Neural progenitor cell (in vitro differentiated cells): ENCODE data around the gene PELO. TPM values are rescaled to one million over a fixed set of nuclear protein-coding genes. Genes with fewer than 3 reads are reported as not detected.

Experiments
- DNase-seq: peaks from one replicate; pipeline ENCODE4 v3.0.0-alpha.2; 2016; ENCODE audit warnings: low spot score
- H2AFZ ChIP-seq: fragments of 200-600 bp; sonication (generic); replicated peaks from 2 replicates; pipeline ENCODE4 v1.6.1; 2016; ENCODE audit warnings: antibody characterized with exemption
- H3F3A ChIP-seq: fragments of 200-600 bp; sonication (generic); 2 replicates; pipeline ENCODE4 v1.6.1; 2016; ENCODE audit warnings: antibody characterized with exemption, low read depth
- H3K27ac ChIP-seq: fragments of 200-600 bp; sonication (generic); 2 replicates; pipeline ENCODE4 v1.5.1; 2016; ENCODE audit warnings: mild to moderate bottlenecking
- H3K27me3 ChIP-seq: fragments of 200-600 bp; sonication (generic); 2 replicates; pipeline ENCODE4 v1.6.1; 2016; ENCODE audit warnings: mild to moderate bottlenecking, moderate library complexity
- H3K36me3 ChIP-seq: fragments of 200-600 bp; sonication (generic); 2 replicates; pipeline ENCODE4 v1.5.1; 2016
- H3K4me1 ChIP-seq: fragments of 200-600 bp; sonication (generic); 2 replicates; pipeline ENCODE4 v1.6.1; 2016; ENCODE audit warnings: mixed run types
- H3K4me2 ChIP-seq: fragments of 200-600 bp; sonication (generic); 2 replicates; pipeline ENCODE4 v1.6.1; 2016
- H3K4me3 ChIP-seq: fragments of 200-600 bp; sonication (generic); 2 replicates; pipeline ENCODE4 v1.5.1; 2016
- H3K79me2 ChIP-seq: fragments of 200-600 bp; sonication (generic); 2 replicates; pipeline ENCODE4 v1.6.1; 2016; ENCODE audit warnings: low read depth
- H3K9ac ChIP-seq: fragments of 200-600 bp; sonication (generic); 2 replicates; pipeline ENCODE4 v1.6.1; 2016
- H3K9me3 ChIP-seq: fragments of 200-600 bp; sonication (generic); 2 replicates; pipeline ENCODE4 v1.5.1; 2016; ENCODE audit warnings: low read depth
- H4K20me1 ChIP-seq: fragments of 200-600 bp; sonication (generic); 2 replicates; pipeline ENCODE4 v1.6.1; 2016; ENCODE audit warnings: low read depth
- H3K27ac Mint-ChIP-seq: 3 replicates; pipeline ENCODE4 v1.8.0; 2021; ENCODE audit warnings: mixed read lengths
- H3K27me3 Mint-ChIP-seq: 2 replicates; pipeline ENCODE4 v1.8.0; 2022; ENCODE audit warnings: low read depth, mild to moderate bottlenecking, inconsistent platforms, moderate library complexity, mixed read lengths; ENCODE audit not compliant: insufficient read depth
- H3K36me3 Mint-ChIP-seq: 3 replicates; pipeline ENCODE4 v1.8.0; 2021; ENCODE audit warnings: mixed read lengths
- H3K4me1 Mint-ChIP-seq: 3 replicates; pipeline ENCODE4 v1.8.0; 2021; ENCODE audit warnings: mixed read lengths
- H3K4me3 Mint-ChIP-seq: 3 replicates; pipeline ENCODE4 v1.8.0; 2021; ENCODE audit warnings: mild to moderate bottlenecking, moderate library complexity, mixed read lengths
- H3K9me3 Mint-ChIP-seq: 3 replicates; pipeline ENCODE4 v1.8.0; 2020; ENCODE audit warnings: mixed read lengths
- CTCF ChIP-seq: fragments of 200-600 bp; sonication (generic); IDR thresholded peaks from 2 replicates; pipeline ENCODE4 v1.5.1; 2017; ENCODE audit warnings: antibody characterized with exemption, mild to moderate bottlenecking
- EZH2 ChIP-seq: fragments of 200-600 bp; sonication (generic); IDR thresholded peaks from 2 replicates; pipeline ENCODE4 v1.6.1; 2017; ENCODE audit warnings: antibody characterized with exemption, mild to moderate bottlenecking, moderate library complexity
- EZH2phosphoT487 ChIP-seq: fragments of 200-600 bp; sonication (generic); IDR thresholded peaks from 2 replicates; pipeline ENCODE4 v1.6.1; 2017; ENCODE audit warnings: antibody characterized with exemption
- total RNA-seq: library from RNA; depleted of rRNA; stranded (reverse); fragments of >200 nt; gene quantifications from 2 replicates; pipeline ENCODE4 v1.2.3, GENCODE V29; 2015; ENCODE audit warnings: low replicate concordance

The PELO gene
- total RNA-seq, 1 donor from 2014 or later: 8.5 TPM

GRCh38 chr5:52783226-52783959, 4.3 kb upstream of the PELO start:
- Histone ChIP-seq H3K27ac (no peak overlapping the region), H3K4me1 (no peaks in the 10 kb centered on the region), H4K20me1 (no peaks in the 10 kb centered on the region), H2AFZ (no peak overlapping the region), H3K79me2 (no peaks in the 10 kb centered on the region), H3K9me3 (no peaks in the 10 kb centered on the region), H3F3A (peaks cover 15% of the 10 kb centered on the region), H3K4me3 (no peak overlapping the region), H3K27me3 (peaks cover 10% of the 10 kb centered on the region), H3K36me3 (no peaks in the 10 kb centered on the region), H3K9ac (no peak overlapping the region), H3K4me2 (no peak overlapping the region)
- Mint-ChIP-seq H3K27ac (no peak overlapping the region), H3K4me1 (no peaks in the 10 kb centered on the region), H3K4me3 (no peak overlapping the region), H3K27me3 (peaks cover 6% of the 10 kb centered on the region), H3K36me3 (no peaks in the 10 kb centered on the region), H3K9me3 (peaks cover 4% of the 10 kb centered on the region)
- TF ChIP-seq EZH2: no peak
- no peak for TF ChIP-seq EZH2phosphoT487
- no peak for TF ChIP-seq CTCF
- DNase-seq: no peak

- no peak overlapping the region for H3K27ac Mint-ChIP-seq
- no peak overlapping the region for H3K4me3 ChIP-seq
- TF ChIP-seq EZH2phosphoT487 (no peak), EZH2 (no peak), CTCF (no peak)
- H3K9ac ChIP-seq: no peak overlapping the region
- no peaks in the 10 kb centered on the region for H3K36me3 Mint-ChIP-seq
- peaks cover 19% of the 10 kb centered on the region for H3K27me3 ChIP-seq
- H3K4me2 ChIP-seq: no peak overlapping the region
- no peaks in the 10 kb centered on the region for H3K79me2 ChIP-seq
- no peak overlapping the region for H2AFZ ChIP-seq
- peaks cover 6% of the 10 kb centered on the region for H3K27me3 Mint-ChIP-seq
- H3K4me1 Mint-ChIP-seq: no peaks in the 10 kb centered on the region
- no peaks in the 10 kb centered on the region for H3K9me3 ChIP-seq
- H4K20me1 ChIP-seq: no peaks in the 10 kb centered on the region
- H3K4me1 ChIP-seq: no peaks in the 10 kb centered on the region
- no peak overlapping the region for H3K27ac ChIP-seq
- peaks cover 19% of the 10 kb centered on the region for H3F3A ChIP-seq
- H3K9me3 Mint-ChIP-seq: peaks cover 4% of the 10 kb centered on the region
- no peaks in the 10 kb centered on the region for H3K36me3 ChIP-seq
- no peak overlapping the region for H3K4me3 Mint-ChIP-seq
- no peak for DNase-seq
Observed at GRCh38 chr5:52784737-52785136, 3.0 kb upstream of the PELO start.

- H3K9me3 Mint-ChIP-seq: peaks cover 4% of the 10 kb centered on the region
- H3K27me3 Mint-ChIP-seq: peaks cover 4% of the 10 kb centered on the region
- Histone ChIP-seq H3K79me2 (no peaks in the 10 kb centered on the region), H3K4me2 (no peak overlapping the region), H3K9me3 (no peaks in the 10 kb centered on the region), H3K9ac (no peak overlapping the region), H3K36me3 (no peaks in the 10 kb centered on the region), H4K20me1 (no peaks in the 10 kb centered on the region), H3K4me3 (no peak overlapping the region), H3K27ac (no peak overlapping the region), H2AFZ (no peak overlapping the region), H3K4me1 (no peaks in the 10 kb centered on the region), H3K27me3 (peaks cover 19% of the 10 kb centered on the region), H3F3A (peaks cover 19% of the 10 kb centered on the region)
- no peaks in the 10 kb centered on the region for H3K36me3 Mint-ChIP-seq
- H3K4me3 Mint-ChIP-seq: no peak overlapping the region
- no peak for TF ChIP-seq CTCF
- TF ChIP-seq EZH2: no peak
- TF ChIP-seq EZH2phosphoT487: no peak
- no peak overlapping the region for H3K27ac Mint-ChIP-seq
- no peaks in the 10 kb centered on the region for H3K4me1 Mint-ChIP-seq
- DNase-seq: no peak
Observed at GRCh38 chr5:52786391-52786790, 1.3 kb upstream of the PELO start.
